K562 (cell line): Measurements from ENCODE around the gene ALOXE3. TPM values are rescaled to one million over a fixed set of nuclear protein-coding genes. Genes with fewer than 3 reads are reported as not detected.

Experiments
- CBFA2T3 ChIP-seq: fragments of 450-650 bp; IDR thresholded peaks from 2 replicates; pipeline ENCODE4 v1.6.1; 2017
- FOSL1 ChIP-seq: fragments of 200-800 bp; sonication (Bioruptor generic); conservative IDR thresholded peaks from 2 replicates; pipeline ENCODE4 v1.6.1; 2016; ENCODE audit warnings: missing genetic modification characterization, missing compliant biosample characterization
- KDM4B ChIP-seq, 2 experiments: fragments of 450-650 bp in 1 of 2; sonication (generic) in 1 of 2; IDR thresholded peaks; 2 replicates each; pipeline ENCODE4 v1.6.1; 2016 to 2017; ENCODE audit warnings: borderline replicate concordance in 2 of 2, antibody characterized with exemption in 1 of 2, low read depth in 1 of 2, mild to moderate bottlenecking in 1 of 2
- PHF8 ChIP-seq: fragments of 200-600 bp; sonication (generic); IDR thresholded peaks from 2 replicates; pipeline ENCODE4 v1.6.1; 2012; ENCODE audit warnings: mixed run types, mild to moderate bottlenecking, inconsistent platforms, low read length, moderate library complexity, borderline replicate concordance
- POU5F1 ChIP-seq: fragments of 150-350 bp; IDR thresholded peaks from 2 replicates; pipeline ENCODE4 v1.6.1; 2014; ENCODE audit warnings: borderline replicate concordance, low read length, low read depth, mild to moderate bottlenecking; ENCODE audit not compliant: partially characterized antibody
- U2AF1 ChIP-seq: fragments of 200-400 bp; formaldehyde crosslinking; optimal IDR thresholded peaks from 2 replicates; pipeline ENCODE3; 2017; ENCODE audit warnings: mild to moderate bottlenecking, low read depth, low read length, moderate library complexity
- YY1 ChIP-seq, 3 experiments: IDR thresholded peaks; 2 replicates each; pipeline ENCODE4 v1.6.1; 2011; ENCODE audit warnings: low read length in 2 of 3, mild to moderate bottlenecking in 2 of 3, moderate library complexity in 2 of 3, borderline replicate concordance in 1 of 3, control low read depth in 1 of 3, low read depth in 1 of 3; ENCODE audit not compliant: insufficient read depth in 3 of 3, insufficient replicate concordance in 2 of 3, control insufficient read depth in 1 of 3, insufficient read length in 1 of 3; ENCODE audit errors: extremely low read depth in 1 of 3
- ZNF239 ChIP-seq: fragments of 250-450 bp; sonication (Bioruptor Pico); IDR thresholded peaks from 2 replicates; pipeline ENCODE4 v1.4.0; 2020; ENCODE audit warnings: mild to moderate bottlenecking
- ZNF324 ChIP-seq: fragments of 250-450 bp; sonication (Bioruptor Pico); IDR thresholded peaks from 2 replicates; pipeline ENCODE4 v1.4.0; 2020; ENCODE audit warnings: mild to moderate bottlenecking
- ZNF766 ChIP-seq: fragments of 200-800 bp; sonication (Bioruptor generic); conservative IDR thresholded peaks from 2 replicates; pipeline ENCODE4 v1.6.1; 2016; ENCODE audit warnings: missing genetic modification characterization, missing compliant biosample characterization
- polyA plus RNA-seq, 8 experiments: library from polyadenylated mRNA; depleted of rRNA in 4 of 8; stranded (reverse) in 5 of 8; unstranded in 3 of 8; fragments of >200 nt; fragmentation: Nextera tagmentation in 2 of 8; fragmentation: Illumina TruSeq in 1 of 8; extraction: Ambion mirVana in 2 of 8; extraction: Trizol in 1 of 8; gene quantifications; 2 replicates each; pipeline versions ENCODE4 v1.2.1 to v1.2.3, GENCODE V29; 2011 to 2014; ENCODE audit warnings: inconsistent platforms in 1 of 8, missing spikeins in 1 of 8
- total RNA-seq, 7 experiments: library from RNA; depleted of rRNA in 6 of 7; stranded (reverse); fragments of >200 nt in 6 of 7; fragmentation: Illumina TruSeq in 2 of 7; extraction: Trizol in 2 of 7; gene quantifications; 2 replicates each; pipeline versions ENCODE4 v1.2.1 to v1.2.3, GENCODE V29; 2011 to 2021; ENCODE audit warnings: low replicate concordance in 1 of 7
- TF ChIP-seq, protein P1 (sequence below), 3 experiments: fragments of 200-800 bp in 1 of 3; fragments of 250-450 bp in 1 of 3; fragments of 450-650 bp in 1 of 3; sonication (Bioruptor Pico) in 1 of 3; sonication (Bioruptor generic) in 1 of 3; formaldehyde crosslinking in 1 of 3; IDR thresholded peaks; 2 replicates each; pipeline versions ENCODE4 v1.6.1 to v1.8.0; 2016 to 2022; ENCODE audit warnings: mild to moderate bottlenecking in 2 of 3, missing genetic modification characterization in 2 of 3, missing compliant biosample characterization in 1 of 3, moderate library complexity in 1 of 3
- TF ChIP-seq, protein P2 (sequence below): fragments of 250-450 bp; sonication (Bioruptor Pico); IDR thresholded peaks from 2 replicates; pipeline ENCODE4 v1.5.0; 2021
- TF ChIP-seq, protein P3 (sequence below): fragments of 450-650 bp; IDR thresholded peaks from 2 replicates; pipeline ENCODE4 v1.6.1; 2016
- TF ChIP-seq, protein P4 (sequence below): fragments of 200-800 bp; sonication (Bioruptor generic); IDR thresholded peaks from 2 replicates; pipeline ENCODE4 v1.6.1; 2016; ENCODE audit warnings: missing genetic modification characterization, missing compliant biosample characterization

ALOXE3 gene
- total and polyA plus RNA-seq, 9 of the 15 experiments (the other 6 are each of a cell fraction or from before 2014, with no cell fraction given), result 0.04 TPM; not detected in 8

DNA sequence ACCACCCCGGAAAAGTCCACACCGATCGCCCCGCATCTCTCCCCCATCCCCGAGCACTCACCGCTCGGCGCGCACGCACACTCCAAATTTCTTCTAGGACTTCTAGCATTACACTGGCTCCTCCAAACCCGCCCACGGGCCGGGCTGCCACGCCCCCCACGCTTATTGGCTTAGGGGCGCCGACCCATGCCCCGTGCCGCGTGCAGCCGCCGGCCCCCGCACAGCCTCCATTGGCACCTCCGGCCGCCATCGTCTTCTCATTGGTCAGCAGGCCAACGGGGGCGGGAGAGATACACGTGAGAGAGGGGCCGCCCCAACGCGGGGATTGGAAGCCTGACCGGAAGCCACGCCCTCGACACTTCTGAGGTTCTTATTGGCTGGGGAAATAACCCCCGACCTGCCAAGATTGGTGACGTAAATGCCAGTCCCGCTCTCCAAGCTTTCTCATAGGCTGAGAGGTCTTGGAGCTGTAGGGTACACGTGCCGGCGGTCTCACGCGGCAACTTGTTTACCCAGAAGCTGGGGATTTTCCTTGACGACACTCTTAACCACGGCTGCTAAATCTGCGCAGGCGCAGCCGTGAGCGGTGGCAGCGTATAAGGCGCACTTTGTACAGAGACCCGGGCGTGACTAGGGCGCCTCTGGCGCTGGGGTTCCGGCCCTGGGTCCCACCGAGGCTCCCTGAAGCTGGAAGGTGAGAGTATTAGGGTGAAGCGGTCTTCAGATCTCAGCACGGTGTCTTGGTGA, 38.1 kb upstream of the ALOXE3 start (continued):
- TF ChIP-seq, protein P1, sequence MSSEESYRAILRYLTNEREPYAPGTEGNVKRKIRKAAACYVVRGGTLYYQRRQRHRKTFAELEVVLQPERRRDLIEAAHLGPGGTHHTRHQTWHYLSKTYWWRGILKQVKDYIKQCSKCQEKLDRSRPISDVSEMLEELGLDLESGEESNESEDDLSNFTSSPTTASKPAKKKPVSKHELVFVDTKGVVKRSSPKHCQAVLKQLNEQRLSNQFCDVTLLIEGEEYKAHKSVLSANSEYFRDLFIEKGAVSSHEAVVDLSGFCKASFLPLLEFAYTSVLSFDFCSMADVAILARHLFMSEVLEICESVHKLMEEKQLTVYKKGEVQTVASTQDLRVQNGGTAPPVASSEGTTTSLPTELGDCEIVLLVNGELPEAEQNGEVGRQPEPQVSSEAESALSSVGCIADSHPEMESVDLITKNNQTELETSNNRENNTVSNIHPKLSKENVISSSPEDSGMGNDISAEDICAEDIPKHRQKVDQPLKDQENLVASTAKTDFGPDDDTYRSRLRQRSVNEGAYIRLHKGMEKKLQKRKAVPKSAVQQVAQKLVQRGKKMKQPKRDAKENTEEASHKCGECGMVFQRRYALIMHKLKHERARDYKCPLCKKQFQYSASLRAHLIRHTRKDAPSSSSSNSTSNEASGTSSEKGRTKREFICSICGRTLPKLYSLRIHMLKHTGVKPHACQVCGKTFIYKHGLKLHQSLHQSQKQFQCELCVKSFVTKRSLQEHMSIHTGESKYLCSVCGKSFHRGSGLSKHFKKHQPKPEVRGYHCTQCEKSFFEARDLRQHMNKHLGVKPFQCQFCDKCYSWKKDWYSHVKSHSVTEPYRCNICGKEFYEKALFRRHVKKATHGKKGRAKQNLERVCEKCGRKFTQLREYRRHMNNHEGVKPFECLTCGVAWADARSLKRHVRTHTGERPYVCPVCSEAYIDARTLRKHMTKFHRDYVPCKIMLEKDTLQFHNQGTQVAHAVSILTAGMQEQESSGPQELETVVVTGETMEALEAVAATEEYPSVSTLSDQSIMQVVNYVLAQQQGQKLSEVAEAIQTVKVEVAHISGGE (CRISPR knock-in tag; IDR thresholded peaks at IDR 0.05), result peak in 2 of 3 experiments; percentile 74 to 98; a peak in 4 of 6 replicates
- TF ChIP-seq, protein P2, sequence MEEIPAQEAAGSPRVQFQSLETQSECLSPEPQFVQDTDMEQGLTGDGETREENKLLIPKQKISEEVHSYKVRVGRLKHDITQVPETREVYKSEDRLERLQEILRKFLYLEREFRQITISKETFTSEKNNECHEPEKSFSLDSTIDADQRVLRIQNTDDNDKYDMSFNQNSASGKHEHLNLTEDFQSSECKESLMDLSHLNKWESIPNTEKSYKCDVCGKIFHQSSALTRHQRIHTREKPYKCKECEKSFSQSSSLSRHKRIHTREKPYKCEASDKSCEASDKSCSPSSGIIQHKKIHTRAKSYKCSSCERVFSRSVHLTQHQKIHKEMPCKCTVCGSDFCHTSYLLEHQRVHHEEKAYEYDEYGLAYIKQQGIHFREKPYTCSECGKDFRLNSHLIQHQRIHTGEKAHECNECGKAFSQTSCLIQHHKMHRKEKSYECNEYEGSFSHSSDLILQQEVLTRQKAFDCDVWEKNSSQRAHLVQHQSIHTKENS (CRISPR knock-in tag), result no peak
- no peak for TF ChIP-seq POU5F1
- TF ChIP-seq, protein P3, sequence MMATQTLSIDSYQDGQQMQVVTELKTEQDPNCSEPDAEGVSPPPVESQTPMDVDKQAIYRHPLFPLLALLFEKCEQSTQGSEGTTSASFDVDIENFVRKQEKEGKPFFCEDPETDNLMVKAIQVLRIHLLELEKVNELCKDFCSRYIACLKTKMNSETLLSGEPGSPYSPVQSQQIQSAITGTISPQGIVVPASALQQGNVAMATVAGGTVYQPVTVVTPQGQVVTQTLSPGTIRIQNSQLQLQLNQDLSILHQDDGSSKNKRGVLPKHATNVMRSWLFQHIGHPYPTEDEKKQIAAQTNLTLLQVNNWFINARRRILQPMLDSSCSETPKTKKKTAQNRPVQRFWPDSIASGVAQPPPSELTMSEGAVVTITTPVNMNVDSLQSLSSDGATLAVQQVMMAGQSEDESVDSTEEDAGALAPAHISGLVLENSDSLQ, result peak; percentile 98
- no peak for TF ChIP-seq ZNF324 (CRISPR knock-in tag)
- no peak for TF ChIP-seq FOSL1
- TF ChIP-seq ZNF766 (CRISPR knock-in tag), result no peak
- no peak for TF ChIP-seq KDM4B (IDR thresholded peaks at IDR 0.05; ENCODE audit: borderline replicate concordance in 2 of 2, low read depth in 1 of 2)
- TF ChIP-seq YY1 (IDR thresholded peaks at IDR 0.05; ENCODE audit: borderline replicate concordance in 1 of 3, control insufficient read depth in 1 of 3, extremely low read depth in 1 of 3, insufficient read depth in 3 of 3, insufficient read length in 1 of 3, insufficient replicate concordance in 2 of 3, low read depth in 1 of 3, low read length in 2 of 3), result peak in 2 of 3 experiments; percentile 79 to 83
- no peak for TF ChIP-seq U2AF1
- peak; percentile 33; the same call in 1 of the 2 replicates for TF ChIP-seq PHF8
- TF ChIP-seq CBFA2T3, result no peak
- no peak for TF ChIP-seq ZNF239 (CRISPR knock-in tag)
- TF ChIP-seq, protein P4, sequence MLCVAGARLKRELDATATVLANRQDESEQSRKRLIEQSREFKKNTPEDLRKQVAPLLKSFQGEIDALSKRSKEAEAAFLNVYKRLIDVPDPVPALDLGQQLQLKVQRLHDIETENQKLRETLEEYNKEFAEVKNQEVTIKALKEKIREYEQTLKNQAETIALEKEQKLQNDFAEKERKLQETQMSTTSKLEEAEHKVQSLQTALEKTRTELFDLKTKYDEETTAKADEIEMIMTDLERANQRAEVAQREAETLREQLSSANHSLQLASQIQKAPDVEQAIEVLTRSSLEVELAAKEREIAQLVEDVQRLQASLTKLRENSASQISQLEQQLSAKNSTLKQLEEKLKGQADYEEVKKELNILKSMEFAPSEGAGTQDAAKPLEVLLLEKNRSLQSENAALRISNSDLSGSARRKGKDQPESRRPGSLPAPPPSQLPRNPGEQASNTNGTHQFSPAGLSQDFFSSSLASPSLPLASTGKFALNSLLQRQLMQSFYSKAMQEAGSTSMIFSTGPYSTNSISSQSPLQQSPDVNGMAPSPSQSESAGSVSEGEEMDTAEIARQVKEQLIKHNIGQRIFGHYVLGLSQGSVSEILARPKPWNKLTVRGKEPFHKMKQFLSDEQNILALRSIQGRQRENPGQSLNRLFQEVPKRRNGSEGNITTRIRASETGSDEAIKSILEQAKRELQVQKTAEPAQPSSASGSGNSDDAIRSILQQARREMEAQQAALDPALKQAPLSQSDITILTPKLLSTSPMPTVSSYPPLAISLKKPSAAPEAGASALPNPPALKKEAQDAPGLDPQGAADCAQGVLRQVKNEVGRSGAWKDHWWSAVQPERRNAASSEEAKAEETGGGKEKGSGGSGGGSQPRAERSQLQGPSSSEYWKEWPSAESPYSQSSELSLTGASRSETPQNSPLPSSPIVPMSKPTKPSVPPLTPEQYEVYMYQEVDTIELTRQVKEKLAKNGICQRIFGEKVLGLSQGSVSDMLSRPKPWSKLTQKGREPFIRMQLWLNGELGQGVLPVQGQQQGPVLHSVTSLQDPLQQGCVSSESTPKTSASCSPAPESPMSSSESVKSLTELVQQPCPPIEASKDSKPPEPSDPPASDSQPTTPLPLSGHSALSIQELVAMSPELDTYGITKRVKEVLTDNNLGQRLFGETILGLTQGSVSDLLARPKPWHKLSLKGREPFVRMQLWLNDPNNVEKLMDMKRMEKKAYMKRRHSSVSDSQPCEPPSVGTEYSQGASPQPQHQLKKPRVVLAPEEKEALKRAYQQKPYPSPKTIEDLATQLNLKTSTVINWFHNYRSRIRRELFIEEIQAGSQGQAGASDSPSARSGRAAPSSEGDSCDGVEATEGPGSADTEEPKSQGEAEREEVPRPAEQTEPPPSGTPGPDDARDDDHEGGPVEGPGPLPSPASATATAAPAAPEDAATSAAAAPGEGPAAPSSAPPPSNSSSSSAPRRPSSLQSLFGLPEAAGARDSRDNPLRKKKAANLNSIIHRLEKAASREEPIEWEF (CRISPR knock-in tag), result no peak
